Muscle of back (tissue), 11 donors: ENCODE results near the gene VTI1A. TPM values are rescaled to one million over a fixed set of nuclear protein-coding genes. Genes with fewer than 3 reads are reported as not detected.
A peak's percentile ranks its signal among the peaks of the same experiment; 100 is the strongest.
"Not testable (repeated sequence)": the region's sequence is repeated elsewhere in the genome, so short reads cannot be mapped to it uniquely, and the experiment has no call there.

Experiments
- DNase-seq, 3 donors: peaks; one replicate each; pipeline versions ENCODE4 v3.0.0 to v3.0.0-alpha.2; 2013
- polyA plus RNA-seq, 10 donors: library from polyadenylated mRNA; unstranded; fragments of 120-200 nt; gene quantifications; one replicate each; pipeline ENCODE4 v1.2.1, GENCODE V29; 2013; ENCODE audit not compliant: insufficient read length in 10 of 10

The VTI1A gene
- polyA plus RNA-seq, 10 donors: 11.9 to 18.4 (median 14.7) TPM

DNA sequence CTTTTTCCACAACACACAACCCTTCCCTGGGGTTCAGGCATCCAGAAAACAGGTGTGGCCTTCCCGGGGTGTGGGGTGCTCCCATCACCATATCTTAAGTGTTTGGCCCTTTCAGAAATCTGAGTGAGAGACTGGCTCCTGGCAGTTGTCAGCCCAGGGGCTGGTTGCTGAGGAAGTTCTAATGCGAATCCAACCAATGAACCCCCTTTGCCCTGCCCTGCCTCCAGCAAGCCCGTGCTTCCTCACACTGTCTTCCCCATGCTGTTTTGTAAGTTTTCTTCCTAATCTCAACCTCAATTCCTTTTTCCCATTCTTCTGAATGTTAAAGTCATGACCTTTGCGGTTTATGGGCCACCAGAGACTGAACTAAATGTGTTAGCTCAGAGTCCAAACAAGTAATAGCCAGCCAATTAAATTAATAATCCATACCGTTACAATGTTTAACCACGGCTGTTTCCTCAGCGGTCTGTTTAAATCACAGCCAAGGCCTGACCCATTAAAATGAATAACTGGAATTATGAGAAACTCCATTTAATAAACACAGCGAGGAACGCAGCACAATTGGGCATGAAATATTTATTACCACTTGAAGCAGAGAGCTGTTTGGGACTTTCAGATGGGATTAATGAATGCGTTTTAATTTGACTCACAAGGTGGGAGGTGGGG, 412.1 kb downstream of the VTI1A start:
- peak in 1 of 3 donors; percentile 32 for DNase-seq

- DNase-seq: no peak
These were observed 412.8 kb downstream of the VTI1A start for GRCh38 chr10:112859793-112860192.

- not testable (repeated sequence) for DNase-seq
These were observed 416.4 kb downstream of the VTI1A start for GRCh38 chr10:112863461-112863860.

Other genes starting within 250 kb of the VTI1A start
- gene TECTB, start 163.8 kb upstream of the VTI1A start, polyA plus RNA-seq: under 1 TPM in 1 of 10 donors, not detected in 9; 0.07 TPM
- gene ACSL5, start 73.1 kb upstream of the VTI1A start, polyA plus RNA-seq: 1 to 10 TPM; 1.4 to 3.9 (median 2.9) TPM
- gene ZDHHC6, start 301 bp upstream of the VTI1A start, polyA plus RNA-seq: 10 to 100 TPM; 25.7 to 43.4 (median 32.0) TPM